Neural progenitor cell (in vitro differentiated cells): ENCODE results near the gene TTC39C. TPM values are rescaled to one million over a fixed set of nuclear protein-coding genes. Genes with fewer than 3 reads are reported as not detected.
"Not testable (repeated sequence)": the region's sequence is repeated elsewhere in the genome, so short reads cannot be mapped to it uniquely, and the experiment has no call there.

Experiments
- DNase-seq: peaks from one replicate; pipeline ENCODE4 v3.0.0-alpha.2; 2016; ENCODE audit warnings: low spot score
- H2AFZ ChIP-seq: fragments of 200-600 bp; sonication (generic); replicated peaks from 2 replicates; pipeline ENCODE4 v1.6.1; 2016; ENCODE audit warnings: antibody characterized with exemption
- H3F3A ChIP-seq: fragments of 200-600 bp; sonication (generic); 2 replicates; pipeline ENCODE4 v1.6.1; 2016; ENCODE audit warnings: antibody characterized with exemption, low read depth
- H3K27ac ChIP-seq: fragments of 200-600 bp; sonication (generic); 2 replicates; pipeline ENCODE4 v1.5.1; 2016; ENCODE audit warnings: mild to moderate bottlenecking
- H3K27me3 ChIP-seq: fragments of 200-600 bp; sonication (generic); 2 replicates; pipeline ENCODE4 v1.6.1; 2016; ENCODE audit warnings: mild to moderate bottlenecking, moderate library complexity
- H3K36me3 ChIP-seq: fragments of 200-600 bp; sonication (generic); 2 replicates; pipeline ENCODE4 v1.5.1; 2016
- H3K4me1 ChIP-seq: fragments of 200-600 bp; sonication (generic); 2 replicates; pipeline ENCODE4 v1.6.1; 2016; ENCODE audit warnings: mixed run types
- H3K4me2 ChIP-seq: fragments of 200-600 bp; sonication (generic); 2 replicates; pipeline ENCODE4 v1.6.1; 2016
- H3K4me3 ChIP-seq: fragments of 200-600 bp; sonication (generic); 2 replicates; pipeline ENCODE4 v1.5.1; 2016
- H3K79me2 ChIP-seq: fragments of 200-600 bp; sonication (generic); 2 replicates; pipeline ENCODE4 v1.6.1; 2016; ENCODE audit warnings: low read depth
- H3K9ac ChIP-seq: fragments of 200-600 bp; sonication (generic); 2 replicates; pipeline ENCODE4 v1.6.1; 2016
- H3K9me3 ChIP-seq: fragments of 200-600 bp; sonication (generic); 2 replicates; pipeline ENCODE4 v1.5.1; 2016; ENCODE audit warnings: low read depth
- H4K20me1 ChIP-seq: fragments of 200-600 bp; sonication (generic); 2 replicates; pipeline ENCODE4 v1.6.1; 2016; ENCODE audit warnings: low read depth
- H3K27ac Mint-ChIP-seq: 3 replicates; pipeline ENCODE4 v1.8.0; 2021; ENCODE audit warnings: mixed read lengths
- H3K27me3 Mint-ChIP-seq: 2 replicates; pipeline ENCODE4 v1.8.0; 2022; ENCODE audit warnings: low read depth, mild to moderate bottlenecking, inconsistent platforms, moderate library complexity, mixed read lengths; ENCODE audit not compliant: insufficient read depth
- H3K36me3 Mint-ChIP-seq: 3 replicates; pipeline ENCODE4 v1.8.0; 2021; ENCODE audit warnings: mixed read lengths
- H3K4me1 Mint-ChIP-seq: 3 replicates; pipeline ENCODE4 v1.8.0; 2021; ENCODE audit warnings: mixed read lengths
- H3K4me3 Mint-ChIP-seq: 3 replicates; pipeline ENCODE4 v1.8.0; 2021; ENCODE audit warnings: mild to moderate bottlenecking, moderate library complexity, mixed read lengths
- H3K9me3 Mint-ChIP-seq: 3 replicates; pipeline ENCODE4 v1.8.0; 2020; ENCODE audit warnings: mixed read lengths
- CTCF ChIP-seq: fragments of 200-600 bp; sonication (generic); IDR thresholded peaks from 2 replicates; pipeline ENCODE4 v1.5.1; 2017; ENCODE audit warnings: antibody characterized with exemption, mild to moderate bottlenecking
- EZH2 ChIP-seq: fragments of 200-600 bp; sonication (generic); IDR thresholded peaks from 2 replicates; pipeline ENCODE4 v1.6.1; 2017; ENCODE audit warnings: antibody characterized with exemption, mild to moderate bottlenecking, moderate library complexity
- EZH2phosphoT487 ChIP-seq: fragments of 200-600 bp; sonication (generic); IDR thresholded peaks from 2 replicates; pipeline ENCODE4 v1.6.1; 2017; ENCODE audit warnings: antibody characterized with exemption
- total RNA-seq: library from RNA; depleted of rRNA; stranded (reverse); fragments of >200 nt; gene quantifications from 2 replicates; pipeline ENCODE4 v1.2.3, GENCODE V29; 2015; ENCODE audit warnings: low replicate concordance

The TTC39C gene
- total RNA-seq, 1 donor from 2014 or later, result 27.6 TPM

- no peak for TF ChIP-seq EZH2phosphoT487
- no peak for TF ChIP-seq CTCF
- TF ChIP-seq EZH2, result no peak
- peak within 1 kb of the TSS; percentile 68 for H3K4me2 ChIP-seq
- H3F3A ChIP-seq, result no peaks in the 10 kb centered on the region
- H3K27ac Mint-ChIP-seq, result no peak within 1 kb of the TSS
- no peak within 1 kb of the TSS for H3K27ac ChIP-seq
- peak within 1 kb of the TSS; percentile 55 for H3K4me3 ChIP-seq
- peaks cover 3% of the 10 kb centered on the region for H3K36me3 Mint-ChIP-seq
- peak within 1 kb of the TSS; percentile 71 for H2AFZ ChIP-seq
- peak; percentile 92 for DNase-seq
- H3K9me3 Mint-ChIP-seq, result peaks cover 3% of the 10 kb centered on the region
- no peaks in the 10 kb centered on the region for H3K27me3 ChIP-seq
- H3K4me3 Mint-ChIP-seq, result peak within 1 kb of the TSS; percentile 90
- H3K36me3 ChIP-seq, result no peaks in the 10 kb centered on the region
- H3K9me3 ChIP-seq, result no peaks in the 10 kb centered on the region
- no peaks in the 10 kb centered on the region for H3K27me3 Mint-ChIP-seq
- no peaks in the 10 kb centered on the region for H3K4me1 ChIP-seq
- no peaks in the 10 kb centered on the region for H4K20me1 ChIP-seq
- no peak within 1 kb of the TSS for H3K9ac ChIP-seq
- peaks cover 11% of the 10 kb centered on the region for H3K4me1 Mint-ChIP-seq
- H3K79me2 ChIP-seq, result no peaks in the 10 kb centered on the region
Measured at GRCh38 chr18:24138789-24139616, 124.4 kb downstream of the TTC39C start, which contains the start of gene CABYR. TSS of gene CABYR (plus strand) at chr18:24139062. CDS start at chr18:24143115, 4,053 bp downstream.

GRCh38 chr18:24140697-24141096, 126.1 kb downstream of the TTC39C start:
- Histone ChIP-seq H3K9me3 (no peaks in the 10 kb centered on the region), H3K9ac (no peak overlapping the region), H3K4me1 (no peaks in the 10 kb centered on the region), H4K20me1 (no peaks in the 10 kb centered on the region), H3K36me3 (no peaks in the 10 kb centered on the region), H3K4me2 (no peak overlapping the region), H3K79me2 (no peaks in the 10 kb centered on the region), H3F3A (no peaks in the 10 kb centered on the region), H3K27ac (no peak overlapping the region), H3K4me3 (no peak overlapping the region), H3K27me3 (no peaks in the 10 kb centered on the region), H2AFZ (no peak overlapping the region)
- no peak overlapping the region for H3K27ac Mint-ChIP-seq
- no peak overlapping the region for H3K4me3 Mint-ChIP-seq
- TF ChIP-seq CTCF (no peak), EZH2 (no peak), EZH2phosphoT487 (no peak)
- peaks cover 11% of the 10 kb centered on the region for H3K4me1 Mint-ChIP-seq
- H3K9me3 Mint-ChIP-seq, result peaks cover 3% of the 10 kb centered on the region
- no peaks in the 10 kb centered on the region for H3K27me3 Mint-ChIP-seq
- H3K36me3 Mint-ChIP-seq, result peaks cover 6% of the 10 kb centered on the region
- DNase-seq, result no peak

DNA sequence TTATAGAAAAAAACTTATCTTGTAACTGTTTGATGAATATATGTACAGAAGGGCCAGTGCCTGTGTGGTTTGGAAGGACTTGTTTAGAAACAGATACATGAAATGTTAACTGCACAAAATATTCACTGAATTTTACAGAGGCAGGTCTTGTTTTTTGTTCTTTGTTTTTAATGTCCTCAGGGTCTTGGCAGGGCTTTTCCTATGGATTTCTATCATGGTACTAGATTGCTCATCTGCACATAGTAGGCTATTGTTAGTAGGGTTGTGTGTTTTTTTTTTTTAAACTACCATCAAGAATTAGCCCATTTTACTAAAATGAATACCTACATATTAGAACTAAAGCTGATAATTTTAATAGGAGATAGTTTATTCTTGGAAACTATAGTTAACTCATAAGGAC, 127.8 kb downstream of the TTC39C start:
- no peak overlapping the region for H2AFZ ChIP-seq
- H3K4me3 ChIP-seq, result no peak overlapping the region
- H3K9me3 ChIP-seq, result no peaks in the 10 kb centered on the region
- H3K4me1 ChIP-seq, result no peaks in the 10 kb centered on the region
- peaks cover 3% of the 10 kb centered on the region for H3K9me3 Mint-ChIP-seq
- TF ChIP-seq CTCF (no peak), EZH2 (no peak), EZH2phosphoT487 (no peak)
- no peak overlapping the region for H3K4me2 ChIP-seq
- H3K27ac ChIP-seq, result no peak overlapping the region
- H3K27ac Mint-ChIP-seq, result no peak overlapping the region
- H4K20me1 ChIP-seq, result no peaks in the 10 kb centered on the region
- no peaks in the 10 kb centered on the region for H3K36me3 ChIP-seq
- no peak overlapping the region for H3K4me3 Mint-ChIP-seq
- no peaks in the 10 kb centered on the region for H3F3A ChIP-seq
- no peaks in the 10 kb centered on the region for H3K79me2 ChIP-seq
- no peaks in the 10 kb centered on the region for H3K27me3 Mint-ChIP-seq
- no peak for DNase-seq
- H3K4me1 Mint-ChIP-seq, result peaks cover 7% of the 10 kb centered on the region
- H3K27me3 ChIP-seq, result no peaks in the 10 kb centered on the region
- H3K9ac ChIP-seq, result no peak overlapping the region
- H3K36me3 Mint-ChIP-seq, result peaks cover 6% of the 10 kb centered on the region

GRCh38 chr18:24149591-24149990, 135.0 kb downstream of the TTC39C start:
- not testable (repeated sequence) for DNase-seq, H3K4me3 Mint-ChIP-seq, H3K9ac ChIP-seq, H3K27ac ChIP-seq, H3F3A ChIP-seq, H3K79me2 ChIP-seq, H3K4me1 Mint-ChIP-seq, H3K4me2 ChIP-seq, H3K9me3 ChIP-seq, H3K27me3 ChIP-seq, H3K36me3 ChIP-seq, H3K9me3 Mint-ChIP-seq, H3K27me3 Mint-ChIP-seq, H4K20me1 ChIP-seq, H3K27ac Mint-ChIP-seq, H3K4me3 ChIP-seq, H2AFZ ChIP-seq, H3K4me1 ChIP-seq
- peaks cover 22% of the 10 kb centered on the region for H3K36me3 Mint-ChIP-seq
